ENCODE results near the gene UBE2S. TPM values are rescaled to one million over a fixed set of nuclear protein-coding genes. Genes with fewer than 3 reads are reported as not detected.
A peak's percentile ranks its signal among the peaks of the same experiment; 100 is the strongest.

The UBE2S gene
- total RNA-seq, 3 donors from 2014 or later: 7.2 to 9.0 (median 8.9) TPM

DNA sequence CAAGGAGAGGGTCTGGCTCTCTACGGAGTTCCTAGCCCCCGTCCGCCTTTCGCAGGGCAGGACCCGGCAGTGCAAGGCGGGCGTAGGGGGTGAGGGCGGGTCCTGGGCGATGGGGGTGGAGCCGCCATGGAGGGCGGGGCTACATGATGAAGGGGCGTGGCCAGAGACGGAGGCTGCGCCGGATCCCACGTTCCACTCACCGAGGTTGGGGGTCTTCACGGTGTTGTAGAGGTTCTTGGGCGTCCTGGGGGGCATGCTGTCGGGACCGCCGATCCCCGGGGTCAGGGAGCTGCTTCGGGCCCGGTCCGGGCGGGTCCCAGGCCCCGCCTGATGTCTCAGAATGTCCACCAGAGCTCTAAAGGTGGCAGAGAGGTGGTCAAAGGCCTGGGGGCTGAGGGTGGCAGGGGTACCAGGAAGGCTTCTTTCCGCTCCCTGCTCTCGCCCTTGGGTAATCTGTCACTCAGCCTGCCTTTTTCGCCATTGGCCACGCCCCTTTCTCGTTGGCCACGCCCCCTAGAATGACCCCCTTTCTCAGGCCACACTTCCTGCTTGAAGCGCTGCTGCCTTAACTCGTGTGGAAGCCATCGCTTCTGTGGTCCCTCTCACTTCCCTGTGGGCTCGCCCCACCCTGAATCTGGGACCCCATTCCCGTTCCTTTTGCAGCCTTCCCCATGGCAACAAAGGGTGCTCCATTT lies 33.0 kb upstream of the UBE2S start:
- H3K36me3 ChIP-seq: no peaks in the 10 kb centered on the region
- intact Hi-C loops (cut with DNase I; ENCODE audit: low total_unique reads): no loop called here
- DNase-seq (ENCODE audit: low spot score in 2 of 2): no peak
- no peak overlapping the region for H3K27ac ChIP-seq
- no peak overlapping the region for H3K4me3 ChIP-seq
- TF ChIP-seq POLR2AphosphoS5 (IDR thresholded peaks at IDR 0.05) (no peak), POLR2A (IDR thresholded peaks at IDR 0.05) (no peak)
- TF ChIP-seq, protein P1, sequence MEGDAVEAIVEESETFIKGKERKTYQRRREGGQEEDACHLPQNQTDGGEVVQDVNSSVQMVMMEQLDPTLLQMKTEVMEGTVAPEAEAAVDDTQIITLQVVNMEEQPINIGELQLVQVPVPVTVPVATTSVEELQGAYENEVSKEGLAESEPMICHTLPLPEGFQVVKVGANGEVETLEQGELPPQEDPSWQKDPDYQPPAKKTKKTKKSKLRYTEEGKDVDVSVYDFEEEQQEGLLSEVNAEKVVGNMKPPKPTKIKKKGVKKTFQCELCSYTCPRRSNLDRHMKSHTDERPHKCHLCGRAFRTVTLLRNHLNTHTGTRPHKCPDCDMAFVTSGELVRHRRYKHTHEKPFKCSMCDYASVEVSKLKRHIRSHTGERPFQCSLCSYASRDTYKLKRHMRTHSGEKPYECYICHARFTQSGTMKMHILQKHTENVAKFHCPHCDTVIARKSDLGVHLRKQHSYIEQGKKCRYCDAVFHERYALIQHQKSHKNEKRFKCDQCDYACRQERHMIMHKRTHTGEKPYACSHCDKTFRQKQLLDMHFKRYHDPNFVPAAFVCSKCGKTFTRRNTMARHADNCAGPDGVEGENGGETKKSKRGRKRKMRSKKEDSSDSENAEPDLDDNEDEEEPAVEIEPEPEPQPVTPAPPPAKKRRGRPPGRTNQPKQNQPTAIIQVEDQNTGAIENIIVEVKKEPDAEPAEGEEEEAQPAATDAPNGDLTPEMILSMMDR (IDR thresholded peaks at IDR 0.05): no peak
- H3K4me1 ChIP-seq: no peaks in the 10 kb centered on the region
- peaks cover 20 to 94% of the 10 kb centered on the region in 2 donors for H3K27me3 ChIP-seq
- no peaks in the 10 kb centered on the region for H3K9me3 ChIP-seq

DNA sequence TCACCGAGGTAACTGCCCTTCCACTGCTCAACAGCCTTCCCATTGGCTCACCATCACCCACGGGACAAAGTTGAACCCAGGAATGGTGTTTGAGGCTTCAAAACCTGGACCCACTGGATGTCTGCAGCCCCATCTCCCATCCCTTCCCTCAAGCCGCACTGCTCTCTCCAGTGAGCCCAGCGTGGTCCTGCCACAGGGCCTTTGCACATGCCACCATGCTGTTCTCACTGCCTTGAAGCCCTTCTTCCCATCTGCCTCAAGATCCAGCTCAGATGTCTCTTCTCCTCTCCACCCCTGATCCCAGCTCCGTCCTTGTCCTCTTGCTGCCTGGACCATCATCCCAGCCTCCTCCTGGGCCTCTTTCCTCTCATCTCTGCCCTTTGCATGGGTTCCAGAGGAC lies 31.5 kb upstream of the UBE2S start:
- no peak overlapping the region for H3K27ac ChIP-seq
- H3K9me3 ChIP-seq: no peaks in the 10 kb centered on the region
- no peaks in the 10 kb centered on the region for H3K4me1 ChIP-seq
- H3K27me3 ChIP-seq: peaks cover 20 to 79% of the 10 kb centered on the region in 2 donors
- H3K36me3 ChIP-seq: no peaks in the 10 kb centered on the region
- DNase-seq (ENCODE audit: low spot score in 2 of 2): no peak
- intact Hi-C loops (cut with DNase I; ENCODE audit: low total_unique reads): no loop called here
- TF ChIP-seq POLR2A (IDR thresholded peaks at IDR 0.05) (no peak), POLR2AphosphoS5 (IDR thresholded peaks at IDR 0.05) (no peak)
- TF ChIP-seq, protein P1 (IDR thresholded peaks at IDR 0.05): no peak
- no peak overlapping the region for H3K4me3 ChIP-seq

DNA sequence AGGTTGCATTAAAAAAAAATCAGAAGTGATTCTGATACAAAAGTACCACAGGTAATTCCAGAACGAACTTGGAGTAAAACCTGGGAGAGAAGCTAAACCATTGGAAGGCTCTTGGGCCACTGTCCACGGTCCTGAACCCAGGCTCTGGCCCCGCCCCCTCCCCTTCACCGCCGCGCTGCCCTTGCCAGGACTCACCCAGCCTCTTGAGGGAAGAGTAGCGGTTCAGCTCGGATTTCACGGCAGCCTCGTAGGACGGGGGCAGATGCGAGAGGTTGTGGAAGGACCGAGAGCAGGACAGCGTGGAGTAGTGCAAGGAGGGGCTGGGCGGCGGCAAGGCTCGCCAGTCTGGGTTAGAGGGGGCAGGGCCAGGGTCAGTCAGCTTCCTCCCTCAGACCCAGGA lies 29.8 kb upstream of the UBE2S start:
- DNase-seq (ENCODE audit: low spot score in 2 of 2): peak in 1 of 2 donors; percentile 68
- H3K27me3 ChIP-seq: peaks cover 17 to 81% of the 10 kb centered on the region in 2 donors
- intact Hi-C loops (cut with DNase I; ENCODE audit: low total_unique reads): no loop called here

DNA sequence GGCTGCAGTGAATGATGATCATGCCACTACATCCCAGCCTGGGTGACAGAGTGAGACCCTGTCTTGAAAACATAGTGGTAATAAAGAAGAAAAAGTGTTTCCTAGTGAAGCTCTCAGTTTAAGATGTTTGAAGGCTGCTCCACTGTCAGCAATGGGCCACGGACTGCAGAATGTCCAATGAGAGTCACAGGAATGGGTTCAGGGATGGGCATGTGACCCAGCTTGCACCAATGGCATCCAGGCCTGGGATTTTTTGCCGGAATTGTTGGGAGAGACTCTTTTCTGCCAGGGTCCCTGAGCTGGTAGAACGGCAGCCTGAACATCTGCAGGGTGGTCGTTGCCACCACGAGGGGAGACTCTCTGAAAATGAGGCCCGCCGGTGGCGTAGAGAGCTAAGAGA lies 29.3 kb upstream of the UBE2S start:
- no peak for TF ChIP-seq POLR2A (IDR thresholded peaks at IDR 0.05)
- TF ChIP-seq, protein P1 (IDR thresholded peaks at IDR 0.05): no peak
- no peak for TF ChIP-seq POLR2AphosphoS5 (IDR thresholded peaks at IDR 0.05)
- H3K36me3 ChIP-seq: no peaks in the 10 kb centered on the region
- intact Hi-C loops (cut with DNase I; ENCODE audit: low total_unique reads): no loop called here
- peaks cover 12 to 82% of the 10 kb centered on the region in 2 donors for H3K27me3 ChIP-seq
- no peaks in the 10 kb centered on the region for H3K9me3 ChIP-seq
- H3K4me1 ChIP-seq: no peaks in the 10 kb centered on the region
- no peak overlapping the region for H3K27ac ChIP-seq
- DNase-seq (ENCODE audit: low spot score in 2 of 2): no peak
- no peak overlapping the region for H3K4me3 ChIP-seq

More for the DNA sequence above, 29.8 kb upstream of the UBE2S start:
- H3K4me1 ChIP-seq: no peaks in the 10 kb centered on the region
- no peaks in the 10 kb centered on the region for H3K9me3 ChIP-seq
- H3K36me3 ChIP-seq: no peaks in the 10 kb centered on the region
- TF ChIP-seq POLR2A (IDR thresholded peaks at IDR 0.05): no peak
- TF ChIP-seq POLR2AphosphoS5 (IDR thresholded peaks at IDR 0.05): no peak
- TF ChIP-seq, protein P1 (IDR thresholded peaks at IDR 0.05): no peak
- H3K27ac ChIP-seq: no peak overlapping the region
- H3K4me3 ChIP-seq: no peak overlapping the region

DNA sequence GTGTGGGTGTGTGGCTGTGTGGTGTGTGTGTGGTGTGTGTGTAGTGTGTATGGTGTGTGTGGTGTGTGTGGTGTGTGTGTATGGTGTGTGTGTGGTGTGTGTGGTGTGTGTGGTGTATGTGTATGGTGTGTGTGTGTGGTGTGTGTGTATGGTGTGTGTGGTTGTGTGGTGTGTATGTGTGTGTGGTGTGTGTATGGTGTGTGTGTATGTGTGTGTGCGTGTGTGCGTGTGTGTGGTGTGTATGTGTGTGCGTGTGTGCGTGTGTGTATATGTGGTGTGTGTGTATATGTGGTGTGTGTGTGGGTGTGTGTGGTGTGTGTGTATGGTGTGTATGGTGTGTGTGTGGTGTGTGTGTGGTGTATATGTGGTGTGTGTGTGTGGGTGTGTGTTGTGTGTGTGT lies 27.4 kb upstream of the UBE2S start:
- Histone ChIP-seq H3K4me3 (no peak overlapping the region), H3K4me1 (no peaks in the 10 kb centered on the region), H3K36me3 (no peaks in the 10 kb centered on the region), H3K9me3 (no peaks in the 10 kb centered on the region), H3K27me3 (peaks cover 6 to 81% of the 10 kb centered on the region in 2 donors), H3K27ac (no peak overlapping the region)
- no peak for TF ChIP-seq POLR2A (IDR thresholded peaks at IDR 0.05)
- TF ChIP-seq POLR2AphosphoS5 (IDR thresholded peaks at IDR 0.05): no peak
- TF ChIP-seq, protein P1 (IDR thresholded peaks at IDR 0.05): no peak
- intact Hi-C loops (cut with DNase I; ENCODE audit: low total_unique reads): no loop called here
- no peak for DNase-seq (ENCODE audit: low spot score in 2 of 2)

All from breast epithelium (tissue), 4 donors.